Right lobe of liver (tissue), 4 donors: ENCODE data around the gene DUSP12.

Experiments
- CTCF ChIP-seq, 4 donors: fragments of 200-600 bp in 3 of 4; fragments of 450-650 bp in 1 of 4; IDR thresholded peaks; one replicate each; pipeline versions ENCODE4 v1.5.1 to v1.8.0; 2016 to 2022; ENCODE audit warnings: antibody characterized with exemption in 4 of 4, mild to moderate bottlenecking in 2 of 4
- POLR2A ChIP-seq: fragments of 450-650 bp; IDR thresholded peaks from one replicate; pipeline ENCODE4 v1.6.1; 2017; ENCODE audit warnings: antibody characterized with exemption, mild to moderate bottlenecking
- donor health status: DM: no; HTN: no; CAD: no.
- donor health status: DM: no; HTN: no; CAD: no.
- donor health status: DM: no; HTN: yes; CAD: no.

GRCh38 chr1:161763522-161764098 is 14.0 kb downstream of the DUSP12 start:
- TF ChIP-seq CTCF (IDR thresholded peaks at IDR 0.05): peak; percentile 55 to 64 (median 58)
- no peak for TF ChIP-seq POLR2A
